Endothelial cell of umbilical vein (primary cell): Measurements from ENCODE around the gene CFAP100. TPM values are rescaled to one million over a fixed set of nuclear protein-coding genes. Genes with fewer than 3 reads are reported as not detected.

Experiments used
- BruUV-seq: library from RNA; stranded (reverse); fragments of 400-500 nt; replicated peaks from 2 replicates; lab custom pipeline; 2021; lab: Mats Ljungman, UMichigan
- CTCF ChIA-PET: fragments of 300-600, 350-600 bp; sonication (Branson Sonifier 250); formaldehyde crosslinking; loops from one replicate; lab custom pipeline; 2021; ENCODE audit warnings: antibody characterized with exemption, inconsistent platforms; lab: Charles Lee
- POLR2A ChIA-PET: fragments of 300-600, 350-600 bp; sonication (Branson Sonifier 250); formaldehyde crosslinking; loops from one replicate; lab custom pipeline; 2021; ENCODE audit warnings: antibody characterized with exemption, inconsistent platforms; lab: Charles Lee
- DNase-seq: peaks from one replicate; pipeline ENCODE4 v3.0.0-alpha.2; 2011; ENCODE audit warnings: low read depth, low spot score
- FAIRE-seq: peaks from 2 replicates; lab custom pipeline; 2011; peaks lifted over from hg19 to GRCh38; lab: Jason Lieb, UNC
- H2AFZ ChIP-seq: 2 replicates; pipeline ENCODE4 v1.6.0; 2012; ENCODE audit warnings: low read depth, low read length, control low read depth, inconsistent platforms
- H3K27ac ChIP-seq: 2 replicates; pipeline ENCODE4 v1.5.1; 2011; ENCODE audit warnings: low read depth, mild to moderate bottlenecking, control low read depth, low read length, moderate library complexity; ENCODE audit not compliant: insufficient read depth
- H3K27me3 ChIP-seq, 2 experiments: 2 replicates each; pipeline versions ENCODE4 v1.6.0 to v1.6.1; 2011; ENCODE audit warnings: low read length in 2 of 2, mixed read lengths in 1 of 2; ENCODE audit not compliant: control insufficient read depth in 2 of 2, insufficient read depth in 2 of 2
- H3K36me3 ChIP-seq, 2 experiments: 2 replicates in 1 of 2; 3 replicates in 1 of 2; pipeline ENCODE4 v1.5.1; 2011; ENCODE audit warnings: low read length in 2 of 2, mild to moderate bottlenecking in 1 of 2, moderate library complexity in 1 of 2; ENCODE audit not compliant: control insufficient read depth in 2 of 2, insufficient read depth in 2 of 2; ENCODE audit errors: extremely low read depth in 1 of 2
- H3K4me1 ChIP-seq: 3 replicates; pipeline ENCODE4 v1.5.1; 2011; ENCODE audit warnings: mild to moderate bottlenecking, low read length; ENCODE audit not compliant: control insufficient read depth, insufficient read depth; ENCODE audit errors: extremely low read depth
- H3K4me2 ChIP-seq: 2 replicates; pipeline ENCODE4 v1.6.1; 2011; ENCODE audit warnings: low read length, control low read depth, mixed read lengths; ENCODE audit not compliant: insufficient read depth
- H3K4me3 ChIP-seq, 3 experiments: fragments of 200-600 bp in 1 of 3; sonication (generic), shearing (Covaris generic) in 1 of 3; replicated peaks in 1 of 3; 2 replicates each; pipeline ENCODE4 v1.5.1; 2011 to 2016; ENCODE audit warnings: control low read depth in 3 of 3, low read length in 3 of 3, mild to moderate bottlenecking in 2 of 3, inconsistent platforms in 1 of 3, low read depth in 1 of 3, moderate library complexity in 1 of 3; ENCODE audit not compliant: insufficient read depth in 1 of 3
- H3K79me2 ChIP-seq: 2 replicates; pipeline ENCODE4 v1.6.0; 2012; ENCODE audit warnings: low read length, inconsistent platforms; ENCODE audit not compliant: control insufficient read depth, insufficient read depth
- H3K9ac ChIP-seq: replicated peaks from 2 replicates; pipeline ENCODE3; 2011; ENCODE audit warnings: low read length, control low read depth; ENCODE audit not compliant: insufficient read depth; ENCODE audit errors: extremely low read depth
- H3K9me1 ChIP-seq: replicated peaks from 3 replicates; pipeline ENCODE4 v1.6.0; 2011; ENCODE audit warnings: mild to moderate bottlenecking, low read length; ENCODE audit not compliant: control insufficient read depth, insufficient read depth; ENCODE audit errors: extremely low read depth
- H3K9me3 ChIP-seq: replicated peaks from 2 replicates; pipeline ENCODE4 v1.5.1; 2012; ENCODE audit warnings: low read length, inconsistent platforms; ENCODE audit not compliant: control insufficient read depth, insufficient read depth
- H4K20me1 ChIP-seq: replicated peaks from 2 replicates; pipeline ENCODE3; 2011; ENCODE audit warnings: mild to moderate bottlenecking, low read length; ENCODE audit not compliant: control insufficient read depth, insufficient read depth; ENCODE audit errors: extremely low read depth
- EZH2 ChIP-seq: IDR thresholded peaks from 2 replicates; pipeline ENCODE4 v1.6.1; 2012; ENCODE audit warnings: borderline replicate concordance, low read depth, mild to moderate bottlenecking, moderate library complexity, low read length, inconsistent platforms; ENCODE audit not compliant: severe bottlenecking
- dilution Hi-C: fragments of 300-500 bp; cut with MboI; formaldehyde crosslinking; loops from one replicate; pipeline ENCODE4 v1.15.0; 2019; ENCODE audit warnings: low sequenced_read_pairs; ENCODE audit not compliant: extremely low pct_ligation_motif_present
- intact Hi-C: fragments of 100-400 bp; cut with micrococcal nuclease; formaldehyde crosslinking; loops from one replicate; pipeline ENCODE4 v1.10.0; 2022
- polyA plus RNA-seq, 4 experiments: library from polyadenylated mRNA; depleted of rRNA in 3 of 4; stranded (reverse) in 3 of 4; unstranded in 1 of 4; fragments of >200 nt; gene quantifications; 2 replicates each; pipeline versions ENCODE4 v1.2.1 to v1.2.3, GENCODE V29; 2011 to 2012; ENCODE audit warnings: missing spikeins in 1 of 4
- total RNA-seq: library from RNA; stranded (reverse); gene quantifications from 2 replicates; pipeline ENCODE4 v1.2.3, GENCODE V29; 2021
- TF ChIP-seq, protein P1 (sequence below), 2 donors: IDR thresholded peaks; 1 replicate in 1 of 2; 2 replicates in 1 of 2; pipeline ENCODE4 v1.5.1; 2011; ENCODE audit warnings: low read length in 2 of 2, mild to moderate bottlenecking in 2 of 2, moderate library complexity in 2 of 2, control low read depth in 1 of 2, inconsistent platforms in 1 of 2, low read depth in 1 of 2; ENCODE audit not compliant: insufficient read depth in 1 of 2; ENCODE audit errors: extremely low read depth in 1 of 2

The CFAP100 gene
- total and polyA plus RNA-seq, 2 donors (not counting 3 experiments of a cell fraction or from before 2014, with no cell fraction given): not detected

DNA sequence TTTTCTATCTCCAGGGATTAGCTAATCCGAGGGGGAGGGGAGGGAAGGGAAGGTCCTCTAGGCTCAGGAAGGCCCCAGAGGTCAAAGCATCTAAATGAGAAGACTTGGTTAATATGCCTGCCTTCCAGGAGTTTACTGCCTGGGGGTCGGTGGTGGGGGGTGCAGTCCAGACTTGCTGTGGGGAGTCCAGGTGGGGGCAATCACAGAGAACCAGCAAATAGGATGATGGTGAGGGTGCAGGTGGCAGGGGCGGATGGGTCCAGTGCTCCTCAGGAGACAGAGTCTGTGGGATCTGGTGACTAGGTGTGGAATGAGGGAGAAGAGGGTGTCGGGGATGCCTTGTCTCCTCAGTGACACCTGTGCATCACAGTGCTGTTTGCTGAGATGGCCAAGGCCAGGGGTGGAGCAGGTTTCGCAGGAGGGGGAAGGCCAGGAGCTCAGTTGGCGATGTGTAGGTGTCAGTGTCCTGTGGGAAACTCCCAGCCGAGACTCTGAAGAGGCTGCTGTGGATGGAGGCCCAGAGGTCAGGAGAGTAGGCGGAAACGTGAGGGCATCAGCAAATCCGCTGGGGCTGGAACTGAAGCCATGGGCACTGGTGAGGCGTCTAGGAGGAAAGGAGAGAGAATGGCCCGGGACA is 8.1 kb downstream of the CFAP100 start:
- DNase-seq: no peak
- H3K4me1 ChIP-seq: no peaks in the 10 kb centered on the region
- H3K9me3 ChIP-seq: no peaks in the 10 kb centered on the region
- H4K20me1 ChIP-seq: no peaks in the 10 kb centered on the region
- BruUV-seq: no TSS peak
- no peak overlapping the region for H3K4me3 ChIP-seq
- H3K9me1 ChIP-seq: no peaks in the 10 kb centered on the region
- intact Hi-C loops: no loop called here
- peaks cover 0 to 5% of the 10 kb centered on the region in 2 experiments for H3K27me3 ChIP-seq
- H2AFZ ChIP-seq: no peak overlapping the region
- FAIRE-seq: no peak
- H3K9ac ChIP-seq: no peak overlapping the region
- H3K27ac ChIP-seq: no peak overlapping the region
- TF ChIP-seq, protein P1, sequence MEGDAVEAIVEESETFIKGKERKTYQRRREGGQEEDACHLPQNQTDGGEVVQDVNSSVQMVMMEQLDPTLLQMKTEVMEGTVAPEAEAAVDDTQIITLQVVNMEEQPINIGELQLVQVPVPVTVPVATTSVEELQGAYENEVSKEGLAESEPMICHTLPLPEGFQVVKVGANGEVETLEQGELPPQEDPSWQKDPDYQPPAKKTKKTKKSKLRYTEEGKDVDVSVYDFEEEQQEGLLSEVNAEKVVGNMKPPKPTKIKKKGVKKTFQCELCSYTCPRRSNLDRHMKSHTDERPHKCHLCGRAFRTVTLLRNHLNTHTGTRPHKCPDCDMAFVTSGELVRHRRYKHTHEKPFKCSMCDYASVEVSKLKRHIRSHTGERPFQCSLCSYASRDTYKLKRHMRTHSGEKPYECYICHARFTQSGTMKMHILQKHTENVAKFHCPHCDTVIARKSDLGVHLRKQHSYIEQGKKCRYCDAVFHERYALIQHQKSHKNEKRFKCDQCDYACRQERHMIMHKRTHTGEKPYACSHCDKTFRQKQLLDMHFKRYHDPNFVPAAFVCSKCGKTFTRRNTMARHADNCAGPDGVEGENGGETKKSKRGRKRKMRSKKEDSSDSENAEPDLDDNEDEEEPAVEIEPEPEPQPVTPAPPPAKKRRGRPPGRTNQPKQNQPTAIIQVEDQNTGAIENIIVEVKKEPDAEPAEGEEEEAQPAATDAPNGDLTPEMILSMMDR (IDR thresholded peaks at IDR 0.05; ENCODE audit: extremely low read depth in 1 of 2, insufficient read depth in 1 of 2, low read depth in 1 of 2, low read length in 2 of 2): no peak
- dilution Hi-C loops: no loop called here
- no peak overlapping the region for H3K4me2 ChIP-seq
- ChIA-PET CTCF (no interaction called here), POLR2A (no interaction called here)
- H3K36me3 ChIP-seq: no peaks in the 10 kb centered on the region
- no peaks in the 10 kb centered on the region for H3K79me2 ChIP-seq

DNA sequence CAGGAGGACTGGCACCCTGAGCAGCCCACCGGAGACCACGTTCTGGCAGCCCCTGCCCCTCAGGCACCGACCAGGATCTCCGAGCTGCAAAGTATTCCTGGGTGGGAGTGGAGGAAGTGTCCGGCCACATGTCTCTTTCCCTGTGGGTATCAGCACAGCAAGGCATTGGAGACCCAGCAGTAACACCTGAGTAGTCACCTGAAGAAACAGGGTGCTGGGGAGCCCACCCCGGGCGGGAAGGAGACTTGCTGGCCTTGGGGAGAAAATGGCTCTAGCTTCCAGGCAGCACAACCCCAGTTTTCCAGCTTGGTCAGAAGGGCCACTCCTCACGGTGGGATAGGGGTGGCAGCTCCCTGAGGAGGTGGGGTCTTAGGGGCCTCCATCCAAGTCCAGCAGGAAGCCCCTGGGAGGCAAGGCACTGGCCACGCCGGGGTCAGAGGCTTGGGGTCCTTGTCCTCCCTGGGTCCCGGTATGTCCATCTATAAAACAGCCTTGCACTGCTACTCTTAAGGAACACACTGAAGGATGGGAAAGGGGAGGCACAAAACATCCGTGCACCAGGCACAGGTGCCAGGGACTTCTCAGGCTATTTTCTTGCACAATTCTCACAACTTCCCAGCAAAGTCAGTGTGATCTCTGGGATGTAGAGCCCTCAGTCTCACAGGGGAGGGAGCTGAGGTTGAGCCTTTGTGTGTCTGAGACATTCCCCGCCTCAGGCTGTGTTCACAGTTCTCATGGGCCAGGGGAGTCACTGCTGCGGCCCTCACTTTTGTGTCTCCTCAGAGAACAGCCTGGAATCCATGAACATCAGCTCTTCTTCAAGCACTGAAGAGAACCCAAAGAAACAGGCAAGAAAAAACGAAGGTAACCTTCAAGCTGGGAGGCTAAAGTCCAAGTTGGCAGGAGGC is 11.9 kb downstream of the CFAP100 start:
- H2AFZ ChIP-seq: no peak overlapping the region
- no peak overlapping the region for H3K9ac ChIP-seq
- FAIRE-seq (no peak), DNase-seq (no peak)
- ChIA-PET POLR2A (no interaction called here), CTCF (interaction anchor here (0.8 kb wide), 1 partner anchor 147 kb away, joined by 3 read pairs; no protein-coding TSS in a partner anchor)
- H3K27ac ChIP-seq: no peak overlapping the region
- intact Hi-C loops: no loop called here
- no TSS peak for BruUV-seq
- H3K79me2 ChIP-seq: no peaks in the 10 kb centered on the region
- no peaks in the 10 kb centered on the region for H3K9me3 ChIP-seq
- dilution Hi-C loops: no loop called here
- no peak overlapping the region for H3K4me2 ChIP-seq
- no peak for TF ChIP-seq EZH2
- peaks cover 0 to 5% of the 10 kb centered on the region in 2 experiments for H3K27me3 ChIP-seq
- no peaks in the 10 kb centered on the region for H3K9me1 ChIP-seq
- no peaks in the 10 kb centered on the region for H4K20me1 ChIP-seq
- H3K4me3 ChIP-seq: no peak overlapping the region
- no peaks in the 10 kb centered on the region for H3K4me1 ChIP-seq
- H3K36me3 ChIP-seq: no peaks in the 10 kb centered on the region
